PC-9 (cell line): ENCODE results near the gene GALK1. TPM values are rescaled to one million over a fixed set of nuclear protein-coding genes. Genes with fewer than 3 reads are reported as not detected.
A peak's percentile ranks its signal among the peaks of the same experiment; 100 is the strongest.
"Not testable (repeated sequence)": the region's sequence is repeated elsewhere in the genome, so short reads cannot be mapped to it uniquely, and the experiment has no call there.

ENCODE experiments used
- BruUV-seq: library from RNA; stranded (reverse); fragments of 400-500 nt; replicated peaks from 2 replicates; lab custom pipeline; 2021; lab: Mats Ljungman, UMichigan
- CTCF ChIA-PET: fragments of 300-600 bp; sonication (Branson Sonifier 250); formaldehyde crosslinking; loops from one replicate; lab custom pipeline; 2022; ENCODE audit warnings: antibody characterized with exemption; lab: Charles Lee
- POLR2A ChIA-PET: fragments of 300-600 bp; sonication (Branson Sonifier 250); formaldehyde crosslinking; loops from one replicate; lab custom pipeline; 2022; ENCODE audit warnings: antibody characterized with exemption; ENCODE audit not compliant: unreplicated experiment; lab: Charles Lee
- DNase-seq, 2 experiments: peaks; one replicate each; pipeline versions ENCODE4 v3.0.0 to v3.0.0-alpha.2; 2015 to 2022; ENCODE audit warnings: mixed read lengths in 1 of 2
- H2AFZ ChIP-seq: fragments of 200-600 bp; sonication (generic); 2 replicates; pipeline ENCODE4 v1.8.1; 2017; ENCODE audit warnings: antibody characterized with exemption
- H3F3A ChIP-seq: fragments of 200-600 bp; sonication (generic); 2 replicates; pipeline ENCODE4 v1.8.1; 2017; ENCODE audit warnings: antibody characterized with exemption, mild to moderate bottlenecking, low read depth; ENCODE audit not compliant: insufficient read depth
- H3K27ac ChIP-seq: fragments of 200-600 bp; sonication (generic); 2 replicates; pipeline ENCODE4 v1.6.1; 2016; ENCODE audit warnings: mixed run types
- H3K27me3 ChIP-seq: fragments of 200-600 bp; sonication (generic); 2 replicates; pipeline ENCODE4 v1.6.1; 2016; ENCODE audit warnings: low read depth, mixed run types; ENCODE audit not compliant: insufficient read depth
- H3K36me3 ChIP-seq: fragments of 200-600 bp; sonication (generic); 2 replicates; pipeline ENCODE4 v1.6.1; 2016; ENCODE audit warnings: low read depth, mixed run types
- H3K4me1 ChIP-seq: fragments of 200-600 bp; sonication (generic); replicated peaks from 2 replicates; pipeline ENCODE4 v1.6.1; 2016; ENCODE audit warnings: mixed run types; ENCODE audit not compliant: insufficient read depth
- H3K4me2 ChIP-seq: fragments of 200-600 bp; sonication (generic); 2 replicates; pipeline ENCODE4 v1.6.1; 2017; ENCODE audit warnings: mixed run types
- H3K4me3 ChIP-seq: fragments of 200-600 bp; sonication (generic); 2 replicates; pipeline ENCODE4 v1.6.1; 2016; ENCODE audit warnings: mixed run types
- H3K79me2 ChIP-seq: fragments of 200-600 bp; sonication (generic); 2 replicates; pipeline ENCODE4 v1.6.1; 2017; ENCODE audit warnings: low read depth, mixed run types
- H3K9me2 ChIP-seq: fragments of 200-600 bp; sonication (generic); 2 replicates; pipeline ENCODE4 v1.8.1; 2017; ENCODE audit warnings: mild to moderate bottlenecking; ENCODE audit not compliant: insufficient read depth
- H3K9me3 ChIP-seq: fragments of 200-600 bp; sonication (generic); 2 replicates; pipeline ENCODE4 v1.8.1; 2016; ENCODE audit warnings: low read depth; ENCODE audit not compliant: insufficient read depth
- H4K20me1 ChIP-seq: fragments of 200-600 bp; sonication (generic); 2 replicates; pipeline ENCODE4 v1.8.1; 2017; ENCODE audit not compliant: insufficient read depth
- CTCF ChIP-seq: fragments of 200-600 bp; sonication (generic); conservative IDR thresholded peaks from 2 replicates; pipeline ENCODE4 v1.6.1; 2017; ENCODE audit warnings: mixed run types, antibody characterized with exemption, mild to moderate bottlenecking, moderate library complexity
- EZH2 ChIP-seq: fragments of 200-600 bp; sonication (generic); IDR thresholded peaks from 2 replicates; pipeline ENCODE4 v1.8.0; 2017; ENCODE audit warnings: antibody characterized with exemption, low read depth
- intact Hi-C: fragments of 100-400 bp; cut with micrococcal nuclease; formaldehyde crosslinking; loops from one replicate; pipeline ENCODE4 v1.10.0; 2022; ENCODE audit not compliant: unreplicated experiment
- total RNA-seq: library from RNA; stranded (reverse); gene quantifications from 2 replicates; pipeline ENCODE4 v1.2.3, GENCODE V29; 2021

The GALK1 gene
- total RNA-seq, 1 experiment from 2014 or later = 12.8 TPM

GRCh38 chr17:75779987-75780889 is 15.2 kb upstream of the GALK1 start:
- ChIA-PET POLR2A (interaction anchor here (0.5 to 1.0 kb wide), 43 partner anchors 15 to 1900 kb away, joined by 3 to 31 read pairs (median 4); partner anchors contain the start of genes ACOX1, GALK1, SPHK1 and TEN1), CTCF (interaction anchor here (0.6 to 1.0 kb wide), 4 partner anchors 75 to 1277 kb away, joined by 3 to 5 read pairs (median 4); partner anchors contain the start of gene WBP2)
- no peak for DNase-seq
- no TSS peak for BruUV-seq
- Histone ChIP-seq H3K27ac (peak overlapping the region; percentile 70; the same call in 1 of the 2 replicates), H3K9me3 (no peaks in the 10 kb centered on the region), H3K4me3 (peak overlapping the region; percentile 34; the same call in 1 of the 2 replicates), H3K79me2 (peaks cover 34% of the 10 kb centered on the region), H3K36me3 (peaks cover 26% of the 10 kb centered on the region), H4K20me1 (peaks cover 35% of the 10 kb centered on the region), H3K27me3 (no peaks in the 10 kb centered on the region), H3F3A (peaks cover 61% of the 10 kb centered on the region), H2AFZ (no peak overlapping the region), H3K4me1 (peaks cover 62% of the 10 kb centered on the region), H3K4me2 (peak overlapping the region; percentile 67), H3K9me2 (no peaks in the 10 kb centered on the region)
- intact Hi-C loops = loop anchor here (1.0 to 10.0 kb wide), 6 partner anchors 37 to 495 kb away; partner anchors contain the start of genes CDK3 and WBP2
- TF ChIP-seq EZH2 (no peak), CTCF (no peak)

DNA sequence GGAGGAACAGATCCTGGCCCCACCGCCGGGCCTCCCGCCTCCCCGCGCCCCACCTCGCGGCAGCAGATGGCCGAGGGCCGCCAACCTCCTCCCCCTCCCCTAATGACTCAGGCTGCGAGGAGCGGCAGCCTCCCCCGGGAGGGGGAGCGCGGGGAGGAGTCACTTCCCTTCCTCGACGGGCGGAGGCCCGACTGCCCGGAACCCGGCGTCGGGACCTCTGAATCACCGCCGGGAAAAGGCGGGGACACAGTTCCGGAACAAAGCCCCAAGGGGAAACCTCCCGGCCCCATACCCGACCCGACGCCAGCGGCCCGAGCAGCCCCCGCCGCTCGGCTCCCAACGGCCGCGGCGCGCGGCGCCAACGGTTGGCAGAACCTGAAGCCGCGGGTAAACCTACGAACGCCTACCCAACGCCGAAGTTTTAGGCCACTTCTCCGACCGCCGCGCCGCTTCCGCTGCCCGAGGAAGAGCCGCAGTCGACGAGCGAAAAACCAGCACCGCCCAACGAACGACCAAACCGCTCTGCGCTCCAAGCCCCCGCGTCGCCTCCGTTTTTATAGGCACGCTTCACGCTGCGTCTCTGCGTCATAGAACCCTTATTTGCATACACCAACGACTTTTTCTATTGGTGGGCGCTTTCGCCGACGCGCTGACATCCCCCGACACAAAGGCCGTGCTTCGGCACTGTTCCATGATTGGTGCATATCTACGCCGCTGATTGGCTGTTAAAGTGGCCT is 14.4 kb upstream of the GALK1 start:
- CTCF ChIA-PET = interaction anchor here (0.6 to 1.0 kb wide), 2 partner anchors 76 to 98 kb away, joined by 3 to 4 read pairs; partner anchors contain the start of gene WBP2
- peak; percentile 94 to 99 for DNase-seq
- Histone ChIP-seq H3K9me2 (no peaks in the 10 kb centered on the region), H3K4me2 (peak overlapping the region; percentile 96), H3K9me3 (no peaks in the 10 kb centered on the region), H3K4me1 (peaks cover 70% of the 10 kb centered on the region), H2AFZ (no peak overlapping the region), H3K27me3 (no peaks in the 10 kb centered on the region), H3F3A (peaks cover 69% of the 10 kb centered on the region), H3K36me3 (peaks cover 26% of the 10 kb centered on the region), H3K27ac (peak overlapping the region; percentile 93), H3K79me2 (peaks cover 32% of the 10 kb centered on the region), H3K4me3 (peak overlapping the region; percentile 90), H4K20me1 (peaks cover 36% of the 10 kb centered on the region)
- POLR2A ChIA-PET = interaction anchor here (0.6 to 1.0 kb wide), 36 partner anchors 14 to 906 kb away, joined by 3 to 31 read pairs (median 5); partner anchors contain the start of genes ACOX1, GALK1, SPHK1 and TEN1
- TF ChIP-seq EZH2 = no peak
- TF ChIP-seq CTCF = no peak
- BruUV-seq = TSS peak; percentile 83
- intact Hi-C loops = loop anchor here (1.0 to 10.0 kb wide), 6 partner anchors 38 to 495 kb away; partner anchors contain the start of genes CDK3 and WBP2

GRCh38 chr17:75778861-75779249 is 13.9 kb upstream of the GALK1 start:
- H3K4me1 ChIP-seq = peaks cover 66% of the 10 kb centered on the region
- H2AFZ ChIP-seq = no peak overlapping the region
- H3K9me2 ChIP-seq = no peaks in the 10 kb centered on the region
- no peaks in the 10 kb centered on the region for H3K27me3 ChIP-seq
- H3K4me3 ChIP-seq = peak overlapping the region; percentile 90
- H3K27ac ChIP-seq = peak overlapping the region; percentile 93
- no peak for DNase-seq
- H3F3A ChIP-seq = peaks cover 68% of the 10 kb centered on the region
- peaks cover 36% of the 10 kb centered on the region for H4K20me1 ChIP-seq
- POLR2A ChIA-PET = interaction anchor here (0.6 kb wide), 1 partner anchor 99 kb away, joined by 8 read pairs; the partner anchor contains the start of gene TRIM47
- no peaks in the 10 kb centered on the region for H3K9me3 ChIP-seq
- CTCF ChIA-PET = no interaction called here
- peaks cover 26% of the 10 kb centered on the region for H3K36me3 ChIP-seq
- TF ChIP-seq CTCF (peak; percentile 69), EZH2 (no peak)
- intact Hi-C loops = loop anchor here (1.0 to 10.0 kb wide), 6 partner anchors 38 to 496 kb away; partner anchors contain the start of genes CDK3 and WBP2
- peak overlapping the region; percentile 96 for H3K4me2 ChIP-seq
- peaks cover 32% of the 10 kb centered on the region for H3K79me2 ChIP-seq
- BruUV-seq = no TSS peak

DNA sequence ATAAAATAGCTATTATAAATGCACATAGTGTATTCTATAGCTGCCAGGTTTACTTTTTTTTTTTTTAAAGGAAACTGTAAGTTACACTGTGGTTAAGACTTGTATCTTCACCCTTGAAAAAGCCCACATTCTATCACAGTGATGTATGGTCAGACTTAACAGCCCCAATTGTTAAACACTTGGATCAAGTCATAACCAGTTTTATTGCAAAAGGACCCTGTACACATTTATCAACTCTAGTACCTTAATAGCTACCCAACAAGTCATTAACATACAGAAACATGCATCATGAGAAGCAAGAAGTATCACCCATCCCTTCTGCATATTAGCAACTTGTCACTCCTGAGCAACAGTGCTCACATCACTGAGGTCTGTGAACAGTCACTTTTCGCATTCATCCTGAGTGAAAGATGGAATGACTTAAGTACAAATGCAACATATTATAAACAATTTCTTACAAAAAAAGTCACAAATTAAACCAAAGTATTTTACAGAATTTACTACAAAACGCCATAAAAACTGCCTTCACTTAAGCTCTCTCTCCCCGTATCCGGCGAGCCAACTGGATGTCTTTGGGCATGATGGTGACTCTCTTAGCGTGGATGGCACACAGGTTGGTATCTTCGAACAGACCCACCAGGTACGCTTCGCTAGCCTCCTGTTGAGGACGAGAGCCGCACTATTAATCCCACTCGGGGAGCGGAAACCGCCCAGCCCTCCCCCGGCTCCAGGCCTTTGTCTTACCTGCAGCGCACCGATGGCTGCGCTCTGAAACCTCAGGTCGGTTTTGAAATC is 13.3 kb upstream of the GALK1 start:
- DNase-seq, H2AFZ ChIP-seq, CTCF ChIA-PET, H3K27me3 ChIP-seq, H3K9me3 ChIP-seq, BruUV-seq, H3K9me2 ChIP-seq: not testable (repeated sequence)
- POLR2A ChIA-PET = interaction anchor here (0.6 kb wide), 1 partner anchor 100 kb away, joined by 8 read pairs; the partner anchor contains the start of gene TRIM47
- H3K4me2 ChIP-seq = peak overlapping the region; percentile 96
- H3K79me2 ChIP-seq = peaks cover 32% of the 10 kb centered on the region
- H3K4me3 ChIP-seq = peak overlapping the region; percentile 90
- intact Hi-C loops = loop anchor here (2.0 to 10.0 kb wide), 4 partner anchors 39 to 497 kb away; partner anchors contain the start of genes CDK3 and WBP2
- H4K20me1 ChIP-seq = peaks cover 36% of the 10 kb centered on the region
- H3F3A ChIP-seq = peaks cover 63% of the 10 kb centered on the region
- H3K4me1 ChIP-seq = peaks cover 60% of the 10 kb centered on the region
- H3K36me3 ChIP-seq = peaks cover 26% of the 10 kb centered on the region
- peak overlapping the region; percentile 93 for H3K27ac ChIP-seq
